DMS79 (cell line): Measurements from ENCODE around the gene IYD.

Source experiments
- DNase-seq: peaks from one replicate; lab custom pipeline; 2025; lab: John Stamatoyannopoulos, UW

IYD gene

GRCh38 chr6:150368762-150369161, at the start of gene IYD:
Gene IYD (plus strand): TSS chr6:150369012. CDS start chr6:150369032, 20 bp downstream.
- no peak for DNase-seq

GRCh38 chr6:150319924-150320323, 48.9 kb upstream of the IYD start:
- DNase-seq = no peak

DNA sequence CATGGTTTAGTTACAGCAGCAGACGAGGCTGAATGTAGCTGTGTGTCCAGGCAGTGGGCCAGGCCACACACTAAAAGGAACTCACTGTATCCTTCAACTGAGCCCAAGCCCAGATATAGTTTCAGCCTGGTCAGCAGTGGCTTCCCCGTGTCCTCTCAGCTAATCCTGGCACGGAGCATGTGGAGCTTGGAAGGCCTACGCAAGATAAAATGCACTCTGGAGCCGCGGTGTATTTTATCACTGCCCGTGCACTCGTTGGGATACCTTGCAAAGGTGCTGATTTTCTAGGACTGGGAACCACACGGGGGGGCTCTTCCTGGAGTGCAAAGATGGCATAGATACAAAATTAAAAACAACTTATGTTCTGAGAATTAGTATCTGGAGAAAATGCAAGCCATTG, 48.4 kb upstream of the IYD start:
- no peak for DNase-seq

GRCh38 chr6:150322466-150322871, 46.3 kb upstream of the IYD start:
- no peak for DNase-seq

GRCh38 chr6:150323205-150323604, 45.6 kb upstream of the IYD start:
- DNase-seq = no peak

GRCh38 chr6:150324044-150324443, 44.8 kb upstream of the IYD start:
- no peak for DNase-seq

GRCh38 chr6:150325066-150325772, 43.6 kb upstream of the IYD start:
- DNase-seq = no peak

- no peak for DNase-seq
Observed at GRCh38 chr6:150327117-150327774, 41.6 kb upstream of the IYD start.

GRCh38 chr6:150328744-150329405, 39.9 kb upstream of the IYD start:
- no peak for DNase-seq

DNA sequence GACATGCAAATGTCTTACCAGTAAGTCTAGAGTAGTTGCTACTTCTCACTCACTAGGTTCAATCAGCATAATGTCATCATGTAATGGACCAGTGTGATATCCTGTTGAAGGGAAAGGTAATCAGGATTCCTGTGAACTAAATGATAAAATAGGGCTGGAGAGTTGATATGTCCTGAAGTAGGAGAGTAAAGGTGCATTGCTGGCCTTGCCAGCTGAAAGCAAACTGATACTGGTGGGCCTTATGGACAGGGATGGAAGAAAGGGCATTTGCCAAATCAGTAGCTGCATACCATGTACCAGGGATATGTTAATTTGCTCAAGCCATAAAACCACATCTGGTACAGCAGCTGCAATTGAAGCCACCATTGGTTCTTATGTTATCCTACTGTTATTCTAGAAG, 37.5 kb upstream of the IYD start:
- no peak for DNase-seq

GRCh38 chr6:150332939-150333584, 35.8 kb upstream of the IYD start:
- no peak for DNase-seq

GRCh38 chr6:150333585-150333941, 35.2 kb upstream of the IYD start:
- no peak for DNase-seq

DNA sequence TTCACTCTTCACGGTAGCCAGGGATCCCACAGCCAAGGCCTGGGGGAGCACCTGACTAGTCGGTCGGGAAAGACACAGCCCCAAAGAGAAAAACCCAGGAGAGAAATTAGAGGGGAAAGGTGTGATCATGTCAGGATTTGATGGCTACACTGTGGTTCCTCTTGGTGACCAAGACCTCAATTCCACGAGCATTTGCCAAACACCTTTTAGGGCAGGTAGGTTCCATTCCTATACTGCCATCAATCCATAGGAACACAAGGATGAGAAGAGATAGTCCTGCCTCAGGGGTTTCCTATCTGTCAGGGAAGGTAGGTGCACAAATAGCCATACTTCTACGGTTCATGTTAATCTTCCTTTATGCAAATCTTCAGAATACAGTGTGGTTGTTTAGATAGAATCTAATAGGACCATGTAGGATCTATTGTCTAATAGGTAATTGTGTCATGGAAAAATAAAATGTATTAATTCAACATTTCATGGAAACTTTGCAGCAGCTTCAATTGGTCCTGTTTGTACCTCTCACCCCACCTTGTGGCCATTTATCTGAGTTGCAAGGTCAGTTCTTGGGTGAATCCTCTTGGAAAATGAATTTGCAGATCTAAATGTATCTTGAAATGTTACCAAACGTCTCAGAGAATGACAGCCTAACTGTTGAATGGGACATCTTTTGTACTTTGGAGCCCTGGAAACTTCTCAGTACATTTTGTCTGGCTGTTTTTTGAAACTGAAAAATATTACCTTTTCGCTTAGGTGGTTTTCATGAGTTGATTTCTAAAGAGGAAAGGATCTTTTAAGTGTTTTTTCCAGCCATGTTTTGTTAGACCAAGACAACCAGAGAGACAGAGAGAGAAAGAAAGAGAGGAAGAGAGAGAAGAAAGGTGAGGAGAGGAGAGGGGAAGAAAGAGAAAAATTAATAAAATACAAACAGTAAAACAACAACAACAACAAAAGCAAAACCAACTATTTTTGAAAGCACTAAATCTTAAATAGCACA, 33.7 kb upstream of the IYD start:
- DNase-seq = no peak

- peak; percentile 17 for DNase-seq
Observed at GRCh38 chr6:150336299-150336698, 32.5 kb upstream of the IYD start.

DNA sequence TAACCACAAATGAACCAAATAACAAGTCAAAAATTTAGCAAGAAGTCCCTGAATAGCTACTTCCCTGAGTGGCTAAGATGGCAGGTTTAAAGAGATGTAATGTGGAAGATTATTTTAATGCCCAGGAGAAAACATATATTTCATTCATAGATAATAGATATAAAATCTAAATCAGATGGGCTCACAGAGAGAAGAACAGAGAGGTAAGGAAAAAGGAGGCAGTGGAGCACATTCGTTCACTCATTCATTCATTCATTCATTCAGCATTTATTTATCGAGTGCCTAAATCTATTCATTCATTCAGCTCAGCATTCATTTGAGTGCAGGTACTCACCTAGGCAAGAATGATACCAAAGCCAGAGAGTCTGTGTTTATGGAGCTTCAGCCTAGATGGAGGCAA, 32.1 kb upstream of the IYD start:
- no peak for DNase-seq

DNA sequence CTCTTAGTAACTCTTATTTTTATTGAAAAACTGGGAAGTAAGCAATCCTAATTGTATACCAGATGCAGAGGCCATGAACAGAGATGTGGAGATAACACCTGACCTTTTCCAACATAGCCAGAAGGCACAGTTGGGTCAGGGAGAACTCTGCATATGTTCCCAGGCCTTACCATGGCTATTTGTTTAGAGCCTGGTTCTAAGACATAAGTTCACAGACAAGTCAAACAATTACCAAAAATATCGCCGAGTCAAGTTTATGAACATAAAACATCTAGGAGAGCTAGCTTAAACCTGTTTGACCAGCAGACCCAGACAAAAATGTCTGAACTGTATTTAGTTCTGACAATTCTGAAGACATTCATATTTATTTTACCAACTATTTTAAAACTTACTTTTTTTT, 26.7 kb upstream of the IYD start:
- DNase-seq = no peak

- DNase-seq = no peak
Observed at GRCh38 chr6:150343434-150343833, 25.4 kb upstream of the IYD start.

GRCh38 chr6:150345781-150346180, 23.0 kb upstream of the IYD start:
- DNase-seq = no peak

DNA sequence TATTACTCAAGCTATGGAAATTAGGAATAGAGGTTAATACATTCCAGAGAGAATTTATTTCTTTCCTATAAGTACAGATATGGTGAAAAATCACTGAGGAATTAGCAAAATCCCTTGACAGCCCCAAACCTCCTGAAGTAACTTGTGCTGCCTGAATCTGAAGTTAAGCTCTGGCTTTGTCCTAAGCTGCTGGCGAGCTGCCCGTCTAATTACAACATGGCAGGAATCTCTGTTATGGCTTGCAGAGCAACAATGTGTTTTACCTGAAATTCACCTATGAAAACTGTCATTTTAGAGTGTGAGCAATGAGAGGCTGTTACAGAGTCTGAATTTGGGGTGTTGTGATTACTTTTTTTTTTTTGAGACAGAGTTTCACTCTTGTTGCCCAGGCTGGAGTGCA, 22.5 kb upstream of the IYD start:
- no peak for DNase-seq

DNA sequence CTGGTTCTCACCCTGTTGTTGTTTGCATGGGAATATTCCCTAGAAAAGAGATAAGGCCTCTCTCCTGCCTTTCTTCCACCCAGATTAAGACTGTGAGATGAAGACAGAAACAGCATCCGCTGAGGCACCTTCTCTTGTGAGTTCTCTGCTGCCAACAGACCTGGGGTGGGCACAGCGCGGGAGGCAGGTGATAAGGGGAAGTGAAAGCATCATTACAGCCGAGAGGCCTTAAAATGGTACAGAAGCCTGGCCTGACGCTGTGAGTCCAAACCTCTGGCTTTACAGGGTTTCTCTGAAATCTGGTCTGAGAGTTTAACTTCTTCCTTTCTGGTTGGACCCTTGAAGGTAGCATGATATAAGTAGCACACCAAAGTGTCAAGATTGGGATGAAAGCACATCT, 21.0 kb upstream of the IYD start:
- no peak for DNase-seq

DNA sequence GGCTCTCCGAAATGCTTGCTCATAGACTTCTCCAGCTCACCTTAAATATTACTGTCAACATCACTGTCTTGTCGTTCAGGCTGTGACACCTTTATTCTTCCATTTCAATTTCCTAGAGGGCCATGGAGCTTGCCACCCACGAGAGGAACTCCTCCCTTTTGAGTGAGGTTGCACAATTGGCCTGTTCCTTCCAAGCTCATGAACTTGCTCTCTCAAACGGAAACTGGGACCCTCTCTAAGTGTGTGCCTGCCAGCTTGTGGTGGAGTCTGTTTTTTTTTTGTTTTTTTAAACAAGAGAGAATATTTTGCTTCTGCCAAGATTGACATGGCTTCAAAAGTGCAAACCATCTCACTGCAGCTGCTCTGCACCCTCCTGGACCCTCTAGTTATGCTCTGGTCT, 19.3 kb upstream of the IYD start:
- DNase-seq = no peak
